NCI-H345 treated with DMSO at 0.1 percent for 48 hours (cell line): Measurements from ENCODE around the gene NUP214.
"Not testable (repeated sequence)": the region's sequence is repeated elsewhere in the genome, so short reads cannot be mapped to it uniquely, and the experiment has no call there.

Experiments
- DNase-seq: peaks from one replicate; lab custom pipeline; 2025; ENCODE audit not compliant: unreplicated experiment; lab: John Stamatoyannopoulos, UW

The NUP214 gene

GRCh38 chr9:131191857-131192256 is 66.5 kb downstream of the NUP214 start:
- DNase-seq: no peak

DNA sequence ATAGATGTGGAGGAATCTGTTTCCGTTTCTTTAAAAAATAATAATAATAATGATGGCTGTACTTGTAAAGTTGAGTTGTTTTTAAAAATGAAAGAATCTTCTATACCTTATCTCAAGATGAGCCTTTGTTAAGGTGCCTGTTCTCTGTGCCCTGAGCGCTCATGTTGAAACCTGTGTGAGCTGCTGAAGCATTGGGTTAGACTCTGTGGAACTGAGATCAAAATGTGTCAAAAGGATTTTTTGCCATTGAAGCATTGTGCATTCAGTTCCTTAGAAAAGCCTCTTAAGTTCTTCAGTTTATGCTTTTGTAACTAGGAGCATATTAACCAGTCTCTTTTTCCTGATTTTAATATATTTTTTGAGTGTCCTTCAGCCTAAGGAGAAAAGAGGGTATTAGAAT is 67.7 kb downstream of the NUP214 start:
- DNase-seq: no peak

DNA sequence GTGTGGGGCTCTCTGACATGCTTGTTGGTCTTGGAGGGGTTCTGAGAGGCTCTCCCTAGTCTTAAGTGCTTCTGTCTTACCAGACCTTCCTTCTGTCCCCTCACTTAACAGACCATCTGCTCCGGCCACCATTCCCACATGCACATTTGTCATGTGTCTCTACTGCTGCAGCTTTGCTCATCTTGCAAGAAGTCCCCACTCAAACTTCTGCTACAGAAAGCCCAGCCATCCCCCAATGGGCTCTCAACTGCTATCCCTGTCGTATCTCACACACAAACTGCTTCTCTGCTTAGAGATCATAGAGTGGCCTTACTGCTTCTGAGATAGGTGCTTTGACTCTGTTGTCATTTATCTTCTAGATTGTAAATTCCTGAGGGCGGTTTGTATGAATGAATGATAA is 69.4 kb downstream of the NUP214 start:
- DNase-seq: no peak

- no peak for DNase-seq
These were observed 72.0 kb downstream of the NUP214 start for GRCh38 chr9:131197160-131197911.

GRCh38 chr9:131198041-131198715 is 72.8 kb downstream of the NUP214 start:
- peak; percentile 76 for DNase-seq

DNA sequence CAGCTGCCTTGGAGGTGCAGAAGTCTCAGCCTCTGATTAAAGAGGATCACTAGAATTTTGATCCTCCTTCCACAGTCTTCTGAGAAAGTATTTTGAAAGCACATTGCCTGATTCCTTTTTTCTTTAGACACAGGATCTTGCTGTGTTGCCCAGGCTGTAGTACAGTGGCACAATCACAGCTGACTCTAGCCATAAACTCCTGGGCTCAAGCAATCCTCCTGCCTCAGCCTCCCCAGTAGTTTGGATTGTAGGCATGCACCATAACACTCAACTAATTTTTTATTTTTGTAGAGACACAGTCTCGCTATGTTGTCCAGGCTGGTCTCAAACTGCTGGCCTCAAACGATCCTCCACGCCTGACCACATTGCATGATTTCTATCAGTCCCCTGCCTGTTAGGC is 76.5 kb downstream of the NUP214 start:
- no peak for DNase-seq

- no peak for DNase-seq
These were observed 78.2 kb downstream of the NUP214 start for GRCh38 chr9:131203431-131204218.

DNA sequence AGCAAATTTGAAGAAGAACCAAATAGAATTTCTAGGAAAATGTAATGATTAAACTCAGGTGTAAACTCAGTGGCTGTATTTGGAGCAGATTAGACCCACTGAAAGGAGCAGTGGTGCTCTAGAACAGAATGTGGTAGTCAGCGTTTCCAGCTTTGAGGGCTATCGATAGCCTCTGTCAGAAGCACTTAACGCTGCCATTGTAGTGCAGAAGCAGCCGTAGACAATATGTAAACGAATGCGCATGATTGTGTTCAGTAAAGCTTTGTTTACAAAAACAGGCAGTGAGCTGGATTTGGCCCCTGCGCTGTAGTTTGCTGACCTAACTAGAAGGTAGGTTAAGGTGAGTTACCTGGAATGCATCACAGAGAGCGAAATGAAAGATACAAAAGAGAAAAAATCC is 78.9 kb downstream of the NUP214 start:
- DNase-seq: no peak

DNA sequence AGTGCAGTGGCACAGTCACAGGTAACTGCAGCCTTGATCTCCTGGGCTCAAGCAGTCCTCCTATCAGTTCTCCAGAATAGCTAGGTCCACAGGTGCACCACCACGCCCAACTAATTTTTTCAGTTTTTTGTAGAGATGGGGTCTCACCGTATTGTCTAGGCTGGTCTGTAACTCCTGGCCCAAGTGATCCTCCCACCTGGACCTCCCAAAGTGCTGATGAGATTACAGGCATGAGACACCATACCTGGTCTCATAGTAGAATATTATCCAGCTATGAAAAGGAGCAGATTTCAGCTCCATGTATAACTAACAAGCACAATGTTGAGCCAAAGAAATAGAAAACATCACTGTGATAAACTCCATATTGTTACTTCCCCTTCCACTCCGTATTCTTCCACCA is 81.1 kb downstream of the NUP214 start:
- DNase-seq: no peak

DNA sequence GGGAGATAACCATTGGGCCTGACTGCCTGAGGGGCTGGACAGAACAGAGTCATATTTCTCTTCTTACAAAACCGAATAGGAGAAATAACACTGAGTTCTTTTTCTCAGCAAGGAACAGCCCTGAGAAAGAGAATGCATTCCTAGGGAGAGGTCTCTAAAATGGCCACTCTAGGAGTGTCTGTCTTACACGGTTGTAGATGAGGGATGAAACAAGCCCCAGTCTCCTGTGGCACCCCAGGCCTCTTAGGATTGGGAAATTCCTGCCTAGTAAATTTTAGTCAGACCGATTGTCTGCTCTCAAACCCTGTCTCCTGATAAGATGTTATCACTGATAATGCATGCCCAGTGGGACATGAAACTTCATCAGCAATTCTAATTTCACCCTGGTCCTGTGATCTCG is 86.5 kb downstream of the NUP214 start:
- not testable (repeated sequence) for DNase-seq

DNA sequence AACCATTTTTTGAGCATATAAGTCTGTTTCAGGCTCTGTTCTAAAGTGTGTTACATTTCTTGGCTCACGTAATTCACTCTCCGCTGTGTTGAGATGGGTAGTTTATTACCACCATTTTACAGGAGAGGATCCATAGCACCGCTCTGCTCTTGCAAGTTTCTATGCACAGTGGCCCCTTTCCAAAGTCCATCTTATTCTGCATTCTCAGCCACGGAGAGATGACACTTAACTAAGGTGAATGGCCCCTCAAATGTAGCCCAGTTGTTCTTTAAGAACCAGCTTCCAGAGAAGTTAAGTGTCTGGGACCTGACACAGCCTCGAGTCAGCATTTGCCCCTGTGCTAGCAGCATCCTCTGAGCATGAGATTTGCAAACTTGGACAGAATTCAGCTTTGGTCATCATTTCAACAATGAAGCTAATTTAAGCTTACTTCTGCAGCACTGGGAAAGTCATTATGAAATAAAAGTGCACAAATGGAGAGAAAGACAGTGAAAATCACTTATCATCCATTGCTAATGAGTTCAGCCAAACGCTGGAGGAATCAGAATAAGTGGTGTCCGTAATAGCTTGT is 89.0 kb downstream of the NUP214 start:
- no peak for DNase-seq

GRCh38 chr9:131214876-131215275 is 89.5 kb downstream of the NUP214 start:
- DNase-seq: no peak

GRCh38 chr9:131216806-131217205 is 91.4 kb downstream of the NUP214 start:
- DNase-seq: no peak

- DNase-seq: no peak
These were observed 92.1 kb downstream of the NUP214 start for GRCh38 chr9:131217331-131218031.

GRCh38 chr9:131218370-131218769 is 93.0 kb downstream of the NUP214 start:
- DNase-seq: no peak

DNA sequence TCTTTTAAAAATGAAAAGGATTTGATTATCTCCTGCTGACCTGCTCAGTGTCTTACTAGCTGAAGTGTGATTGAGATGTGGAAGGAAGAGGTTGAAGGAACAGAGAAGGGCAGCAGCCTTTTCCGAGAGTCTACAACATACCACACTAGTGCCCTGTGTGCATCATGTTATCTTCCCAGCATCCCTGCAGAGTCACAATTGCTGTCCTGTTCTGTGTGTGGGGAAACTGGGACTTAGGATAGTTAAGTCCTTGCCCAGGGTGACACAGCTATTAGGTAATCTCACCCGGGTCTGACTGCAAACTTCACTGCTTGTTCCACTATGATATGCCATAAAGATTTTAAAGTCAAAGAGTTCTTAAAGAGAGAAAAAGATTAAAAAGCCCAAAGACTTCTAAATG is 95.1 kb downstream of the NUP214 start:
- no peak for DNase-seq

- DNase-seq: no peak
These were observed 97.1 kb downstream of the NUP214 start for GRCh38 chr9:131222460-131222859.

GRCh38 chr9:131226226-131226625 is 100.8 kb downstream of the NUP214 start:
- DNase-seq: no peak

DNA sequence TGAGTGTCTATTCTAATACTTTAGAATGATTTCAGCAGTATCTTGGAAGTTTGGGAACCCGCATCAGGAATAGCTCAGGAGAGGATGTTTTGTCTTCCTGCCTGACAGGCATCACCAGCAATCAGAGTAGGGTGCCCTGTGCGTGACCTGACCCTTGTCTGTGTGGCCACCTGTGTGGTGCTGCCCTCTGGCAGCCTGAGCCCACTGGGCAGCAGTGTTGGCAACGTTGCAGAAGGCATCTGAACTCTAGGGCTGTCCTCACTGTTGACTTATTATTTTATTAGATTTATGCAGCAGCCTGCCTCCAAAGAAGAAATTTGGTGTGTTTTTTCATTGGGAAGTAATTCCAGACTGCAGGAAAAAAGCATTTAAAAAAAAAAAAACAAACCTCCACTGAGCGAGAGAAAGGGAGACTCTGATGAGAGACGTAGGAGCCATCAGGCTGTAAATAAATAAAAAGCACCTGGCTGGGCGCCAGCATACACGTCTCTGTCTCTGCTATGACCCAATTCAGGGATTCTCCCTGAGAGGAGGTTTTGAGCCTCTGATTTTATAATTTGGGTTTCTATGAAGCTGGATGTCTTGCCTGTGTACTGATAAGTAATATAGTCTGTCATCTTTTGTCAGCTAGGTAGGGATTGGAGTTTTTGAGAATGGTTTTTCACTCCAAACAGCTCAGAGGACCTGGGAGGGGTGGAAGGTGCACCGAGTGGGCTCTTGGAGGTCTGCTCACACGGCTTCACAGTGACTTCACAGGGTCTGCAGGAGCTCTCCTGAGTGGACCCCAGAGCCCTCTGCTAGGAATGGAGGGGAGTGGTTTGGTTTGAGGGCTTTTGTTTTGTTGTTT is 101.9 kb downstream of the NUP214 start:
- peak; percentile 67 for DNase-seq

DNA sequence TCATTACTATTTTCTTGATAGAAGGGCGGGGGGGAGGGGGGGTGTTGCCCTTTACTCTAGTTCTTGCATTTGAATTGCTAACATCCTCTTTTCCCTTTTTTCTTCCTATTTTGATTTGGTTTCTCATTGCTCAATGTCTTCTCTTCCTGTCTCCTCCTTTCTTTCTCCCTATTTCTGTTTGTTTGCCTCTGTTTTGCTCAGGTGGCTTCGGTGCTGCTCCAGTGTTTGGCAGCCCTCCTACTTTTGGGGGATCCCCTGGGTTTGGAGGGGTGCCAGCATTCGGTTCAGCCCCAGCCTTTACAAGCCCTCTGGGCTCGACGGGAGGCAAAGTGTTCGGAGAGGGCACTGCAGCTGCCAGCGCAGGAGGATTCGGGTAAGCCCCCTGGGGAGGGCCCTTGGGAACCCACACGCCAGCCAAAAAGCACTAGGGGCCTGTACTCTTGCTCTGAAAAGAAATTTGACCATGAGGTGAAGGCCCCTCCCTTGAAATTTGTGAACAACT is 102.6 kb downstream of the NUP214 start:
- peak; percentile 76 for DNase-seq
